ENCODE results near the gene MAGI1. TPM values are rescaled to one million over a fixed set of nuclear protein-coding genes. Genes with fewer than 3 reads are reported as not detected.
"Not testable (repeated sequence)": the region's sequence is repeated elsewhere in the genome, so short reads cannot be mapped to it uniquely, and the experiment has no call there.

The MAGI1 gene
- total RNA-seq, 1 donor from 2014 or later = 0.48 TPM

GRCh38 chr3:65638301-65638700 is 400.4 kb downstream of the MAGI1 start:
- intact Hi-C loops (cut with micrococcal nuclease) = no loop called here

DNA sequence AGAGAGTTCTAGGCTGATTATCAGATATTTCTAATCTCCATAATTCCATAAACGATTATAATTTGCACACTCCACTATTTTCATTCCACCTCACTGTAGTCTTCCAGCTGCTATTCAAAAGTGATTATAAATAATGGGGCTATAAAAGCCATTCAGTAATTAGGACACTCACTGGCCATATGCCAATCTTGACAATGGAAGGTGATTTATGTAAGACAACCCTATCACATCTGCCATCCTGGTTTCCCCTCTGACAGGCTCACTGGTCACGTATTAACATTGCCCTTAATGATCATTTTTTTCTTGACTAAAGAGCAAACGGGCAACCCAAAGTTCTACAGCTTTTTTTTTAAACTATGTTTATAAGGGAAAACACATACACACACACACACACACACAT is 402.4 kb downstream of the MAGI1 start:
- intact Hi-C loops (cut with micrococcal nuclease) = no loop called here

DNA sequence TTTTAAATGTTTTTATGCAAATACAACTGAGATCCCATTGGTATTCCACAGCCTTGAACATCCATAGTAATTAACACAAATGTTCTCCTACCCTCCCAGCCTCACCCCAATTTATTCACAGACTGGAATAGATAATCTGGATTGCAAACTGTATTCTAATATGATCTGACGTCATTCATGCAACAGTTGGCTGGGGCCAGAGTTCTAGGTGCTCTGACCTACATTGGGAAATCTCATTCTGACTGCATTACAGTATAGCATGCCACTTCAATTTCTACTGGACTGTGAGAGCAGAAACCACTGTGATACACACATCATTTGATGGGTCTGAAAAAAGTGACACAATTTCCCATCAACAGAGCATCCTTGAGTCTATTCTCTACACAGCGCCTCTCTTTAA is 403.1 kb downstream of the MAGI1 start:
- intact Hi-C loops (cut with micrococcal nuclease) = no loop called here

GRCh38 chr3:65633018-65633638 is 405.6 kb downstream of the MAGI1 start:
- intact Hi-C loops (cut with micrococcal nuclease) = no loop called here

GRCh38 chr3:65632414-65632813 is 406.3 kb downstream of the MAGI1 start:
- intact Hi-C loops (cut with micrococcal nuclease) = no loop called here

DNA sequence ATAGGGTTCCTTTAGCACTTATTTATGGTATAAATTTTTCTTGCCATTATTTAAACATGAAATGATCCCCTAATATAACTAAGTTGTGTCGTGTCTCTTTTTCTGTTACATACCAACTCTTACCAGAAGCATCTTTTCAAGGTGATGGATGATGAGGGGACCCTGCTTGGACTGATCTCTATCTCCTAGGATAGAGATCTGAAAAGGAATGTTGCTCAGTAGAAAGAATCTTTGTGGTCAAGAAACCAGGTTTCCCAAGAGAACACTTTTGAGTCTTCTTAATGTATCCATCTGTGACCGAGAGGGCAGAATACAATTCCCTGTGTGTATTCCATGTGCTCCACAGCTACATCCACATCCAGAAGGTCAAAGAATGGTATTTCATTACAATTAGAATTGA is 409.7 kb downstream of the MAGI1 start:
- intact Hi-C loops (cut with micrococcal nuclease) = no loop called here

DNA sequence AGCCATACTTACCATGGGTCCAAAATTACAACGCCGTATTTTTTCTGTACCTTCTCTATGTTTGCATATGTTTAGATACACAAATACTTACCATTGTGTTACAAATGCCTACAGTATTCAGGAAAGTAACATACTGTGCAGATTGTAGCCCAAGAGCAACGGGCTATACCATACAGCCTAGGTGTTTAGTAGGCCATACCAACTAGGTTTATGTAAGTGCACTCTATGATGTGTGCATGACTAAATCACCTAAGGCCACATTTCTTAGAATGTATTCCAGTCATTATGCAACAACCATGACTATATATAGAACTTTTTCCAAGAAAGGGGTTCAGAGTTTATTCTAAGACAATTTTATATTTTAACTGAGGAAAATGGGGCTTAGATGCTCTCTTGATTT is 411.7 kb downstream of the MAGI1 start:
- intact Hi-C loops (cut with micrococcal nuclease) = no loop called here

- intact Hi-C loops (cut with micrococcal nuclease) = no loop called here
Measured at GRCh38 chr3:65625305-65625704, 413.4 kb downstream of the MAGI1 start.

GRCh38 chr3:65623362-65623761 is 415.4 kb downstream of the MAGI1 start:
- intact Hi-C loops (cut with micrococcal nuclease) = no loop called here

DNA sequence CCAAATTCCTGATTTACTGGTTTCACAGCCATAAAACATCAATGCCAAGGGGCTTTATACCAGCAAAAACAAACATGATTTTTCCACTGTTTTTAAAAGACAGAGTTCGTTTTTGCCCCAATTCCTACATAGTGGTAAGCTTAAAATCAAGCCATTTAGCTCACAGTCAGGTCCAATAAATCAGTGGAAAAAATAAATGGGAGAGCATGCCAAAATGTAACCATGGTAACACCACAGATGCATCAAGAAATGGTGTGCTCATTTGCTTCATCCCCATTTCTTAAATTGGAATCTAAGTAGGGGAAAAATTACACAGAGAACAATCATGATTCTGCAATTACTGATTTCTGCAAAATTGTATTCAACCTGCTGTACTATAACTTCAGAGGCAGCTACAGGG is 418.8 kb downstream of the MAGI1 start:
- intact Hi-C loops (cut with micrococcal nuclease) = no loop called here

- intact Hi-C loops (cut with micrococcal nuclease) = no loop called here
Measured at GRCh38 chr3:65619451-65619881, 419.3 kb downstream of the MAGI1 start.

- intact Hi-C loops (cut with micrococcal nuclease) = no loop called here
Measured at GRCh38 chr3:65618599-65618998, 420.1 kb downstream of the MAGI1 start.

DNA sequence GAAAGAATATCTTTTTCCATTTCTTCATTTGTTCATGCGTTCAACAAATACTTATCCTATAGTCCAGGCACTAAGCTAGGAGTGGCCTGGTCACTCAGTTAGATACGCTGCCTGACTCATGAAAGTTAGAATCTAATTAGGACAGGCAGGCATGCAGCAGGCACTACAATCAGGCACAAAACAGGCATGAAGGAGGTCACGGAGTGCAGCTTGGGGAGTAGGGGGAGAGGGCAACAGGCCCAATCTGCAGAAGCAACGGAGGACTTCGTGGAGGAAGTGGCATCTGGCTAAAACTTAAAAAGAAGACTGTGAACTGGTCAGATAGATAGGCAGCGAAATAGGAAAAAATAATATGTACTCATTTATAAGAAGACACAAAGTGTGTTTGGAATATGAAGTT is 420.9 kb downstream of the MAGI1 start:
- intact Hi-C loops (cut with micrococcal nuclease) = no loop called here

- intact Hi-C loops (cut with micrococcal nuclease) = no loop called here
Measured at GRCh38 chr3:65617209-65617608, 421.5 kb downstream of the MAGI1 start.

- intact Hi-C loops (cut with micrococcal nuclease) = no loop called here
Measured at GRCh38 chr3:65616563-65616962, 422.2 kb downstream of the MAGI1 start.

DNA sequence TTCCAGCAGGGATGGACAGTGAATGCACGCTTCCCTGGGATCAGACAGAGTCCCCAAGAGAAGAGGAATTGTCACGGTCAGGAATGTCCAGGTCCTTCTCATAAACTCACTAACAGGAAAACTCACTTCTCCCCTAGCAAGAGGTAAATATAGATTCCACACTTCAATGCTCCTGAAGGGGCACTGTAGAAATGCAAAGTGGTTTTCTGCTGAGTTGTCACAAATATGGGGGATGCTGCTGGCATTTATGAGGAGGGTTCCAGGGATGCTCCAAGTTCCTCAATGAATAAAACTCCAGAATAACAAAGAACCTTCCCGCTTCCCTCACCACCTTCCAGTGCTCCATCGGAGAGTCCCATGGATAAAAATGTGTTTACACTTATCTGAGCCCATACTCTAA is 423.4 kb downstream of the MAGI1 start:
- intact Hi-C loops (cut with micrococcal nuclease) = no loop called here

- intact Hi-C loops (cut with micrococcal nuclease) = no loop called here
Measured at GRCh38 chr3:65614585-65614984, 424.1 kb downstream of the MAGI1 start.

DNA sequence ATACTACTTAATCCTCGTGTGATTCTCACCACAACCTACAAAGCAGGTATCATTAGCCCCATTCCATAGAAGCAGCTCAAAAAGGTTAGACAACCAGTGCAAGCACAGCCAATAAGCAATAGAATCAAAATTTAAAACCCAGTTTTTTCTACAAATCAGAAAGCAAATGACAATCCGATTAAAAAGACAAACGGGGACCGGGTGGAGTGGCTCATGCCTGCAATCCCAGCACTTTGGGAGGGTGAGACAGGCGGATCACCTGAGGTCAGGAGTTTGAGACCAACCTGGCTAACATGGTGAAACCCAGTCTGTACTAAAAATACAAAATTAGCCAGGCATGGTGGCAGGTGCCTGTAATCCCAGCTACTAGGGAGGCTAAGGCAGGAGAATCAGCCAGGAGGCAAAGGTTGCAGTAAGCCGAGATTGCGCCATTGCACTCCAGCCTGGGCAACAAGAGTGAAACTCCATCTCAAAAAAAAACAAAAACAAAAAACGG is 430.7 kb downstream of the MAGI1 start:
- intact Hi-C loops (cut with micrococcal nuclease) = not testable (repeated sequence)

GRCh38 chr3:65607101-65607500 is 431.6 kb downstream of the MAGI1 start:
- intact Hi-C loops (cut with micrococcal nuclease) = no loop called here

DNA sequence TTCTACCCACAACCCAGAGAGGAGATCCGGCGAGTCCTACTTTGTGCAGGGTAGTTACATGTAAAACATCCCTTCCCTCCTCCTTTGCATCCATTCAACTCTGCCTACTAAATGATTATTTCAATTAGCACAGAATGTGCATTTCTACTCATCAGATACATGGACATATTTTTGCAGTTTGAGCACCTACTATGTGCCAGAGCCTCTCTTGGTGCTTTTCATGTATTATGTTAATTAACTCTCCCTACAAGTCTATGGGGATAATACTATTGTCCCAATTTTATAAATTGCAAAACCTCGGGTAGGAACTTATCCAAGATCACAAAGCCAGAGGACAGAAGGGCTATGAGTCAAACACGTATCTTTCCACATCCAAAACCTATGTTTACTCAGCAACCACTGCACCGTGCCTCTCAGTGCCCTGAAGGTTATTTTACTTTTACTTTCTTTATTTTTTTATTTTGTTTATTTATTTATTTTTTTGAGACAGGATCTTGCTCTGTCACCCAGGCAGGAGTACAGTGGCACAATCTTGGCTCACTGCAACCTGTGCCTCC is 432.8 kb downstream of the MAGI1 start:
- intact Hi-C loops (cut with micrococcal nuclease) = no loop called here

DNA sequence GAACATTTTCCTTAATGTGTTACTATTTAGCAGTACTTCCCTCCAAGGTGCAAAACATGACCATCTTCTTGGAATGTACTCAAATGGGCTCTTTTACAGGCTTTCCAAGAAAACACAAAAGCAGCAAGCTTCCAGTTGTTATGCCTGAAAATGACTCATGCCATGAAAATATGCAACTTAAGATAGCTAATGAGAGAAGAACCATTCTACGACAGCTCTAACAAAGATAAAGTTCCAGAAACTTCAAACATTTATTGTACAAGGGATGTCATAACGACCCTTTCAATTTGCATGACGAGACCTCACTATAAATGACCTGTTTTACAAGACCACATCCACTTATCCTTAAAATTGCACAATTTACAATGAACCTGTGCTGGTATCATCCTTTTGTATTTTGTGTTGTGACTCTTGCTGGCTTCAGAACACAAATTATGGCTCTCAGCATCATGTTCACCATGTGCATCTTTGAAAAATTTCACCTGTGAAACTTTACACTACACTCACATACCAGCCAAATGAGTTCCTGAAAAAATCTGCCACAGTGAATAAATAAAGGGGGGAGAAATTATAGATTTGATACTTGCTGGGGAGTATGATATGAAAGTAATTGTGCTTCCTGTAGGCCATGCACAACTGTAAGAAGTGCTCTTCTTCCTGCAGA is 433.7 kb downstream of the MAGI1 start:
- intact Hi-C loops (cut with micrococcal nuclease) = no loop called here

DNA sequence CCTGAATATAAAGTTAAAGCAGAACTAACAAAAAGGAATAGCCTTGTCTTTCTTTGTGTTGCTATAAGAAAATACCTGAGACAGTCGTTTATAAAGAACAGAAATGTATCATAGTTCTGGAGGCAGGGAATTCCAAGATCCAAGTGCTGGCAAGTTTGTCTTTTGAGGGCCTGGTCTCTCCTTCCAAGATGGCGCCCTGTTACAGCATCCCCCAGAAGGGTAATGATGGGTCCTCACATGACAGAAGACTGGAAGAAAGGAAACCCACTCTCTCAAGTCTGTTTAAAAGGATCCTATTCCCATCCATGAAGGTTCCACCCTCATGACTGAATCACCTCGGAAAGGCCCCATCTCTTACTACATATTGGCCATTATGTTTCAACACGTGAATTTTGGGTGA is 435.1 kb downstream of the MAGI1 start:
- intact Hi-C loops (cut with micrococcal nuclease) = no loop called here

DNA sequence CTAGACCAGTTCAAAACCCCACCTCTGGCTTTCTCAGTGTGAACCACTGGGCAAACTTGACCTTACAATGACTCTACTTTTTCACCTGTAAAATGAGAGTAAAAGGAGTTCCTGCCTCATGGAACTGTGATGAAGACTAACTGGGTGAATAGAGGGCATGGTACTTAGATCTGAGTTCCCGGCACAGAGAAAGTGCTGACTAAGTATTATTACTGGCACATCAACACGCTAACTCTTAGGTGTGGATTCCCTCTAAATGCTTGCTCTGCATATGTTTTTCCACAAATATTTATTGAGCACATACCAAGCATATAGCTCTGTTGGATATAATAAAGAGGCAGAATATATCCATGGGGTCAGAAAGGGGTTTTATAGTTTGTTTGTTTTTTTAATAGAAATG is 437.8 kb downstream of the MAGI1 start:
- intact Hi-C loops (cut with micrococcal nuclease) = no loop called here

All from T-helper 2 cell treated with Interferon-gamma antibody and Interleukin-4, amounts not matched to agents 100 ng/mL and 5 ng/mL, for 36 hours (primary cell).